G401.6 (cell line): Measurements from ENCODE around the gene ITIH1.
"Not testable (repeated sequence)": the region's sequence is repeated elsewhere in the genome, so short reads cannot be mapped to it uniquely, and the experiment has no call there.

Source experiments
- FAIRE-seq: peaks from 2 replicates; lab custom pipeline; 2012; peaks lifted over from hg19 to GRCh38; lab: Jason Lieb, UNC

ITIH1 gene

GRCh38 chr3:52774066-52774713 is 3.2 kb upstream of the ITIH1 start:
- no peak for FAIRE-seq

DNA sequence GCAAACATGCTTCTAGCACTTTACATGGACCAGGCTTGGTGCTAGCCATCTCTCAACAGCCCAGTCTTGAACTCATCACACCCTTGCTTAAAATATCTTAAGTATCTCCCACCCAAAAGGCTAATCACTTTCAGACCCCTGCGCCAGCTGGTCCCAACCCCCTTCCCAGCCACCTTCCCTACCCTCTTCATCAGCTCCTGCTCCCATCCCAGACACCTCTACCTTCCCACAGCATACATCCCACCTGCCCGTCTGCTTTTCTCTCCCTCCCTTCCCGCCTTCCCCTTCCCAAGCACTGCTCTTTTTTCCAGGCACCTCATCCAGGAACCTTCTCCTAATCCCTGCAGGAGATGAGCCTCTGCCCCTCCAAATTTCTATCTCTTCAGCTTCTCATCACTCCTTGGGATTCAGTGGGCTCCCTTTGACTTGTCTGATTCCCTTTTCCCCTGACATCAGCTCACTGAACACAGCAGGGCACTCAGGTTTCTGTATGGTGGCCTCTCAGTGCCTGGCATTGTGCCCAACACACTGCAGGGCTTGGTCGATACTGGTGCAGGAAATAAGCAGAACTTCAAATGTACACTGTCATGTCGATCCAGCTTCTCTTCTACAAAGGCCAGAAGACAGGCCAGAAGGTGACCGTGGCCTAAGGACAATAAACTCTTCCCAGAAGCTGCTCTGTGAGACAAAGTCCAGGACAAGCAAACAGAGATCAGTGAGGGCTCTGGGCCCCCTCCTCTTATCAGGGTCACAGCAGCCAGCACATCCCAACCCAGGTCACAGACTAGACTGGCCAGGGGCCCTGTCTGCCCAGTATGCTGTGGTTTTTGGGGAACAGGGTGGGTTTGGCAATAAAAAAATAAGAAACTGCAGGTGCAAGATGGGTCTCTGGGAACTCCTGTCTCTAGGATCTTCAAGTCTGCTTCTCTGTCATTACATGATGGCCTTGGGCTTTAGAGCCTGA is 2.2 kb upstream of the ITIH1 start:
- FAIRE-seq, result no peak

DNA sequence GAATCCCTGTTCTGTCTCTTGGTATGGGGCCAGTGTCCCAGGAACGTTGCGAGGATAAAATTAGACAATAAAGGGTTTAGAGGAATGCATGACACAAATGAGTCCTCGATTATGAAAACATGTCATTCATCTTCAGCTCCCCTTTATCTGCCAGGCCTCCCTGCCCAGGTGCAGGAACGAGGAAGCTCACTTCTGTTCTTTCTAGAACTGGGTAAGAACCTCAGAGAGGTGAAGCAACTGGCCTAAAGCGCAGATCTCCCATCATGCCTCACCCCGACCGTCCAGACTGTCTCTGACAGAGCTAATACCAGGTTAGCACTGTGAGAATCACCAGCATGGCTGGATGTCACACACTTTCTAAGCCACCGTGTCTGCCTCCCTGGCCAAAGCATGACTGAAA is 1.5 kb upstream of the ITIH1 start:
- no peak for FAIRE-seq

DNA sequence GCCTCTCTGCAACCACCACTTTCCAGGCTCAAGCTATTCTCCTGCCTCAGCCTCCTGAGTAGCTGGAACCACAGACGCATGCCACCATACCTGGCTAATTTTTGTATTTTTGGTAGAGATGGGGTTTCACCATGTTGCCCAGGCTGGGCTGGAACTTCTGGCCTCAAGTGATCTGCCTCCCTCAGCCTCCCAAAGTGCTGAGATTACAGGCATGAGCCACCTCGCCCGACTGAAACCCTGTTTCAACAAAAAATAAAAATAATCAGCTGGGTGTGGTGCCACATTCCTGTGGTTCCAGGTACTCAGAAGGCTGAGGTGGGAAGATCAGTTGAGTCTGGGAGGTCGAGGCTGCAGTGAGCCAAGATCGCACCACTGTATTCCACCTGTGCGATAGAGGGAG is 913 bp upstream of the ITIH1 start:
- FAIRE-seq, result not testable (repeated sequence)

- FAIRE-seq, result no peak
Observed at GRCh38 chr3:52777959-52778805, 783 bp downstream of the ITIH1 start.

DNA sequence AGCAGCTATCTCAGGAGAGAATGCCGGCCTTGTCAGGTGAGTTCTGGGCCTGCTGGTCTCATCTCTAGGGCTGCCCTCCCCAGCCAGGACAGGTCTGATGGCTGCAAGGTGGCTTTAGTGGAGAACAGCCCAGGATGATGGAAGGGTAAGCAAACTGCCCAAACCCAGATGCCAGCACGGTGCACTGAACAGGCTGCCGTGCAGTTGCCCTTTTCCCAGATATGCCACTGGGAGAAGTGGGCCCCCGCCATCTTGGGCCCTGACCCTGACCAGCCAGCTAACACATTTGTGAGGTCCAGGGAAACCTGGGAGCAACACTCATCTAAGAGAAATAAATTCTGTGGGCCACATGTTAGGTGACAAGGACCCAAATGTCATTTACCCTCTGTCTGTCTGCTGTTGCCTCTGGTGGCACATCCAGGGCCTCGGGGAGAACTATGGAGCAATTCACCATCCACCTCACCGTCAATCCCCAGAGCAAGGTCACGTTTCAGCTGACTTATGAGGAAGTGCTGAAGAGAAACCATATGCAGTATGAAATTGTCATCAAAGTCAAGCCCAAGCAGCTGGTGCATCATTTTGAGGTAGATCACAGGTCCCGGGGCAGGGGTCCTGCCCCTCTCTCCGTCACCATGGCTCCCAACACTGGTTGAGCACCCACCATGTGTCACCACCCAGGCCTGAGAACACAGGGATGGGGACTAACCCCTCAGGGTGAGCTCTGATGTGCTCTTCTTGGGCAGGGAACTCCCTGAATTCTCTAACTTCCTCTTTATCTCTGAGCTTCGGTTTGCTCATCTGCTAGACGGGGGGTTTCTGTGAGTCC is 1.8 kb downstream of the ITIH1 start:
- no peak for FAIRE-seq

DNA sequence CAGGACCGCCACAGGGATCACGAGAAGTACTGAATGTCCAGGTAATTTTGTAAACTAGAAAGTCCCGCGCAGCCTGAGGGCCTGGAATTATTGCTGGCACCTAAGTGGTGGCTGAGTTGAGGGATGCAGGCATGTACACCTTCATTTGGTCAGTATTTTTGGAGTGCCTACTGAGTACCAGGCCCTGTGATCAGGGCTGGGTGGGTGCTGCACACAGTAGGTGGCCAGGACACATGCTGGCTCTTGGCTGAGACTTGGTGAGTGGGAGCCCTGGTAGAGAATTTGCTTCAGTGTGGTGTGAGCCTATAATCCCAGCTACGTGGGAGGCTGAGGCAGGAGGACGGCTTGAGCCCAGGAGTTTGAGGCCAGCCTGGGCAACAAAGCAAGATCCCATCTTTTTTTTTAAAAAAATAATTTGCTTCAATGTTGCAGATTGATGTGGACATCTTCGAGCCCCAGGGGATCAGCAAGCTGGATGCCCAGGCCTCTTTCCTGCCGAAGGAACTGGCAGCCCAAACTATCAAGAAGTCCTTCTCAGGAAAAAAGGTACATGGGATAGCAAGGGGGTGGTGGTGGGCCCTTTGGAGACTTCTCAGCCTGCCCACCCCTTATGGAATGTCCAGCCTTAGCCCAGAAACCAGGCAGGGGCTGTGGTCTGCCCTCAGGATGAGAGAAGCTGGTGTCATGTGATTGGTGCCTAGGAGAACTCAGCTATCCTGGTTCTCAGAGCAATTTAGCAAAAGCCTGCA is 2.6 kb downstream of the ITIH1 start:
- no peak for FAIRE-seq

GRCh38 chr3:52781741-52782140 is 4.3 kb downstream of the ITIH1 start:
- FAIRE-seq, result no peak

DNA sequence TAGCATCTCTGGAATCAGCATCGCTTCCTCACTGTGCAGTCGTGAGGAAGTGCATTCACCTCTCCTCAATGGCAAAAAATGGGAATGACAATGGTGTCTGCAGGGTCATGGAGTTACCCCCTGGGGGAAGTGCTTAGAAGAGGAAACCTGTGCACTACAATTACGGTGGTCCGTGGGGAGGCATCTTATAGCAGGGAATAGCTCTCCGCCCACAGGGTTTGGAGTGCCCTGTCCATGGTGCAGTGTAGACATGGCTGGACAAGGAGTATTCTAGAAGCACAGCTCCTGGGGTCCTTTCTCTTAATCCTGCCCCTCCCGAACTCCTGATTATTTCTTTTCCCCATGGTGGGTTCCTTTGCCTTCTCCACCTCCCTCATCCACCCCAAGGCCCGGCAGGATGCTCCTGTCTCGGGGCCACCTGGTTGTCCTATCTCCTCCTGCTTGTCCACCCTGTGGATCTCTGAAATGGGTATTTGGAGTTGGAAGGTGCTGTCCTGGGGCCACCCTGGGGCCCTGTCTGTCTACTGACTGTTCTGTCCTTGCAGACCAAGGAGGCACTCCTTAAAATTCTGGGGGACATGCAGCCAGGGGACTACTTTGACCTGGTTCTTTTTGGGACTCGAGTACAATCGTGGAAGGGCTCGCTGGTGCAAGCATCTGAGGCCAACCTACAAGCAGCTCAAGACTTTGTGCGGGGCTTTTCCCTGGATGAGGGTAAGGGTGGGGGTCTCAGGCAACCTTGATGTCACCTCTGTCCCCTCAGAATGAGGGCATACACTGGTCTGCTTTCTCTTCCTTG is 5.2 kb downstream of the ITIH1 start:
- FAIRE-seq, result no peak

GRCh38 chr3:52783211-52783555 is 5.8 kb downstream of the ITIH1 start:
- no peak for FAIRE-seq

DNA sequence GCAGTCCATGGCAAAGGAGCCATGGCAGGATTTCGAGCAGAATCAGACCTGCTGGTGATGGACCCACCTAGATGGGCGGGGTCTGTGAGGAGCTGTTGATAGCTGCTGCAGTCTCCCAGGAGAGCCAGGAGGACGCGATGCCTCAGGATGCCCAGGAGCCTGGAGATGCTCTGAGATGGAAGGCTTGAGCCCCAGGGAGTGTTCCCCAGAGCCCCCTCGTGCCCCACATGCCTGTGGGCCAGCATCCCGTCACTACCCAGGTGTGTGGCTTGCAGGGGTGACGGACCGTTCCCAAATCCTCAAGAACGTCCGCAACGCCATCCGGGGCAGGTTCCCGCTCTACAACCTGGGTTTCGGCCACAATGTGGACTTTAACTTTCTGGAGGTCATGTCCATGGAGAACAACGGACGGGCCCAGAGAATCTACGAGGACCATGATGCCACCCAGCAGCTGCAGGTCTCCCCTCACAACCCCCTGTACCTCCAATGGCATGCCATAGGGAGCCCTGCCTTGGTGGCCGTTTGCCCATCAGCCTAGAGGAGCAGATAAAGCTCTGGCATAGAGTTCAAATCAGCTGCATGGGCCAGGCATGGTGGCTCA is 6.7 kb downstream of the ITIH1 start:
- no peak for FAIRE-seq

GRCh38 chr3:52784931-52785590 is 7.7 kb downstream of the ITIH1 start:
- FAIRE-seq, result no peak

GRCh38 chr3:52786330-52787215 is 9.2 kb downstream of the ITIH1 start:
- FAIRE-seq, result no peak

- FAIRE-seq, result no peak
Observed at GRCh38 chr3:52787246-52787645, 9.8 kb downstream of the ITIH1 start.

DNA sequence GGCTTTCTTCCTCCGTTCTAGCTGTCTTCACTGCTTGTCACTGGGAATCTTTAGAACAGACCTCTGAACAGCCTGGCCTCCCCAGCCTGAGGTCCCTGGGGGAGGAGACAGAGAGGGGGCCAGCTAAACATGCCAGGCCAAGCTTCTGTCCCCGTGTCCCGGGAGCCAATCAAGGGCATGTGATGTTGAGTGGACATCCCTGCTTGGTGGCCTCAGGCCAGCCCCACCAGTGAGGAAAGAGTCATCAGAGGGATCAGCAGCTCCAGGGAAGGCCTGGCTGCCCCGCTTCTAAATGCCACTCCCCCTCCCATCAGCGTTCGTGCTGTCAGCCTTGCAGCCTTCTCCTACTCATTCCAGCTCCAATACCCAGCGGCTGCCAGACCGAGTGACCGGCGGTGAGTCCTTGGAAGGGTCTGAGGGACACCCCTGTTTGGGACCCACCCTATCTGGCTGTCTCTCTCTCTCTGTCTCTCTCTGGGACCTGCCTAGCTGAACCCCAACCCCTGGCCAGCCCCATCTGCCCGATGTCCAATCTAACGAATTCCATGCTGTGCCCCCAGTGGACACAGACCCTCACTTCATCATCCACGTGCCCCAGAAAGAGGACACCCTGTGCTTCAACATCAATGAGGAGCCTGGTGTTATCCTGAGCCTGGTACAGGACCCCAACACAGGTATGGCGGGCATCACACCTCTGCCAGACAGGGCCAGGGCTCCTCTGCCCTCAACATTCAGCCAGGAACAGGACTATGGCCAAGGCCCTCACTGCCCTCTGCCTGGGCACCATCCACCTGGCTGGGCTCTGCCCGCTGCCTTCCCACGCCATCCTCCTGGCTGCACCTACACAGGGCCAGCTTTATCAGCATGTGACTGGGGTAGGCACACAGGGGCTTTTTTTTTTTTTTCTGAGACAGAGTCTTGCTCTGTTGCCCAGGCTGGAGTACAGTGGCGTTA is 10.6 kb downstream of the ITIH1 start:
- no peak for FAIRE-seq

DNA sequence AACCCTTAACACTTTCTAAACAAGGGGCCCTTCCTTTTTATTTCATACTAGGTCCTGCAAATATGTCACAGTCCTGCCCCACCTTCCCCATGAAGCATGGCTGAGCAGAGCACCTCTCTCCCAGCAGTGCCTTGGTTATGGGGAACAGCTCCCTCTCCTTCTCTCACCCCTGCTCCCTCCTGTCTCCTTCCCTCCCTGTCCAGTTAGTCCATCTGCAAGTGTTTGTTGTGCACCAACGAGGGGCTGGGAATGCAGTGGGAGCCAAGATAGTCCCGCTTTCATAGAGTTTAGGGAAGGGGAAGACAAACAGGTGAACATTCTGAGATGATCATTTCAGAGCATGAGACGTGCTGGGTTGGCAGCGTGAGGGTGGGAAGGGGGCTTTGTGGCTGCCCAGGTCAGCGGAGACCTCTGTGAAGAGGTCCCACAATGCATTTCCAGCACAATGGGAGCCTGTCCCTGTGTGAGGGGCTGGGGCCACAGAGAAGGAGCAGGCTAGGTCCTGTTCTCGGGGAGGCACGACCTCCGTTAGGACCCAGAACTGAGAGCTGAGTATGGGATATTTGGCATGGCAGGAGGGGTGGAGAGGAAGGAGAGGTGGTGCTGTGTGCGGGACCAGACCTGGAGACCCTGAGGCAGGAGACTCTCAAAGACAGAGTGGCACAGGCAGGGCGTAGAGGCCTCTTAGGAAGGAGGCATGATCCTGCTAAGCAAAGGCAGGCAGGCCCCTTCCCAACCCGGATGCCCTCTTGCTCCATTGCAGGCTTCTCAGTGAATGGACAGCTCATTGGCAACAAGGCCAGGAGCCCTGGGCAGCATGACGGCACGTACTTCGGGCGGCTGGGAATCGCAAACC is 11.7 kb downstream of the ITIH1 start:
- no peak for FAIRE-seq
